Measurements from ENCODE around the gene BDP1. TPM values are rescaled to one million over a fixed set of nuclear protein-coding genes. Genes with fewer than 3 reads are reported as not detected.

The BDP1 gene
- total RNA-seq, 1 experiment from 2014 or later: 22.0 TPM

GRCh38 chr5:71461360-71461759, 5.9 kb downstream of the BDP1 start:
- Histone ChIP-seq H4K20me1 (ENCODE audit: insufficient read depth) (no peaks in the 10 kb centered on the region), H3K9me3 (ENCODE audit: control insufficient read depth in 1 of 2, insufficient read depth in 1 of 2, low read depth in 1 of 2, low read length in 2 of 2) (no peaks in the 10 kb centered on the region), H3K27me3 (ENCODE audit: insufficient read depth, low read length) (no peaks in the 10 kb centered on the region), H3K36me3 (ENCODE audit: control insufficient read depth in 1 of 2, insufficient read depth in 2 of 2, low read length in 2 of 2) (peaks cover 29 to 53% of the 10 kb centered on the region in 2 experiments), H3K4me2 (ENCODE audit: low read length) (no peak overlapping the region), H3K79me2 (ENCODE audit: insufficient read depth, low read length) (peaks cover 54% of the 10 kb centered on the region), H2AFZ (ENCODE audit: low read depth, low read length, poor library complexity, severe bottlenecking) (no peak overlapping the region), H3K9me2 (ENCODE audit: insufficient read depth) (no peaks in the 10 kb centered on the region), H3K27ac (ENCODE audit: low read depth, low read length) (no peak overlapping the region), H3K4me3 (replicated peaks in 1 of 2; ENCODE audit: low read depth in 1 of 2, low read length in 2 of 2) (no peak overlapping the region), H3K9ac (ENCODE audit: low read length) (no peak overlapping the region), H3K4me1 (ENCODE audit: control insufficient read depth in 1 of 2, insufficient read depth in 2 of 2, low read length in 2 of 2) (peaks cover 7 to 8% of the 10 kb centered on the region in 2 experiments; a peak in 3 of 4 replicates)
- ATAC-seq (no peak), DNase-seq (ENCODE audit: low read depth, low spot score) (no peak)
- no peak for TF ChIP-seq ZNF274 (IDR thresholded peaks at IDR 0.05; ENCODE audit: low read depth, low read length)
- no peak for TF ChIP-seq POLR2AphosphoS5 (IDR thresholded peaks at IDR 0.05; ENCODE audit: low read depth, low read length)
- TF ChIP-seq ELF1 (IDR thresholded peaks at IDR 0.05; ENCODE audit: borderline replicate concordance, low read depth): no peak
- TF ChIP-seq TCF7L2 (IDR thresholded peaks at IDR 0.05; ENCODE audit: borderline replicate concordance, extremely low read depth, insufficient read depth, insufficient read length): no peak
- TF ChIP-seq ZBTB33 (IDR thresholded peaks at IDR 0.05; ENCODE audit: extremely low read depth, insufficient replicate concordance, low read length): no peak
- TF ChIP-seq, protein P1, sequence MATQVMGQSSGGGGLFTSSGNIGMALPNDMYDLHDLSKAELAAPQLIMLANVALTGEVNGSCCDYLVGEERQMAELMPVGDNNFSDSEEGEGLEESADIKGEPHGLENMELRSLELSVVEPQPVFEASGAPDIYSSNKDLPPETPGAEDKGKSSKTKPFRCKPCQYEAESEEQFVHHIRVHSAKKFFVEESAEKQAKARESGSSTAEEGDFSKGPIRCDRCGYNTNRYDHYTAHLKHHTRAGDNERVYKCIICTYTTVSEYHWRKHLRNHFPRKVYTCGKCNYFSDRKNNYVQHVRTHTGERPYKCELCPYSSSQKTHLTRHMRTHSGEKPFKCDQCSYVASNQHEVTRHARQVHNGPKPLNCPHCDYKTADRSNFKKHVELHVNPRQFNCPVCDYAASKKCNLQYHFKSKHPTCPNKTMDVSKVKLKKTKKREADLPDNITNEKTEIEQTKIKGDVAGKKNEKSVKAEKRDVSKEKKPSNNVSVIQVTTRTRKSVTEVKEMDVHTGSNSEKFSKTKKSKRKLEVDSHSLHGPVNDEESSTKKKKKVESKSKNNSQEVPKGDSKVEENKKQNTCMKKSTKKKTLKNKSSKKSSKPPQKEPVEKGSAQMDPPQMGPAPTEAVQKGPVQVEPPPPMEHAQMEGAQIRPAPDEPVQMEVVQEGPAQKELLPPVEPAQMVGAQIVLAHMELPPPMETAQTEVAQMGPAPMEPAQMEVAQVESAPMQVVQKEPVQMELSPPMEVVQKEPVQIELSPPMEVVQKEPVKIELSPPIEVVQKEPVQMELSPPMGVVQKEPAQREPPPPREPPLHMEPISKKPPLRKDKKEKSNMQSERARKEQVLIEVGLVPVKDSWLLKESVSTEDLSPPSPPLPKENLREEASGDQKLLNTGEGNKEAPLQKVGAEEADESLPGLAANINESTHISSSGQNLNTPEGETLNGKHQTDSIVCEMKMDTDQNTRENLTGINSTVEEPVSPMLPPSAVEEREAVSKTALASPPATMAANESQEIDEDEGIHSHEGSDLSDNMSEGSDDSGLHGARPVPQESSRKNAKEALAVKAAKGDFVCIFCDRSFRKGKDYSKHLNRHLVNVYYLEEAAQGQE (IDR thresholded peaks at IDR 0.05; ENCODE audit: low read depth): no peak
- no peak for TF ChIP-seq SRF (IDR thresholded peaks at IDR 0.05; ENCODE audit: low read depth)
- TF ChIP-seq SIN3A (IDR thresholded peaks at IDR 0.05; ENCODE audit: low read depth): no peak
- no peak for TF ChIP-seq FOSL1 (IDR thresholded peaks at IDR 0.05; ENCODE audit: low read depth)
- no peak for TF ChIP-seq CEBPB (IDR thresholded peaks at IDR 0.05; ENCODE audit: low read depth)
- TF ChIP-seq, protein P2, sequence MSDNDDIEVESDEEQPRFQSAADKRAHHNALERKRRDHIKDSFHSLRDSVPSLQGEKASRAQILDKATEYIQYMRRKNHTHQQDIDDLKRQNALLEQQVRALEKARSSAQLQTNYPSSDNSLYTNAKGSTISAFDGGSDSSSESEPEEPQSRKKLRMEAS (IDR thresholded peaks at IDR 0.05): no peak
- no peak for TF ChIP-seq EZH2phosphoT487 (IDR thresholded peaks at IDR 0.05; ENCODE audit: borderline replicate concordance)
- no peak for TF ChIP-seq EGR1 (IDR thresholded peaks at IDR 0.05; ENCODE audit: low read depth)
- TF ChIP-seq EZH2 (IDR thresholded peaks at IDR 0.05): no peak
- TF ChIP-seq JUND (IDR thresholded peaks at IDR 0.05): no peak
- no peak for TF ChIP-seq CBX3 (IDR thresholded peaks at IDR 0.05; ENCODE audit: low read depth)
- TF ChIP-seq RAD21 (IDR thresholded peaks at IDR 0.05; ENCODE audit: low read depth): no peak
- no peak for TF ChIP-seq SP1 (IDR thresholded peaks at IDR 0.05; ENCODE audit: low read depth)
- ChIA-PET RAD21 (ENCODE audit: low non-redundant PET in 1 of 2, low total read pairs in 2 of 2, uncharacterized antibody in 2 of 2, unreplicated experiment in 2 of 2) (no interaction called here), CTCF (interaction anchor here (1.6 kb wide), 1 partner anchor 15 kb away, joined by 10 read pairs; no protein-coding TSS in a partner anchor), POLR2A (no interaction called here)
- BruUV-seq (replicated peaks): no TSS peak
- intact Hi-C loops (cut with micrococcal nuclease): no loop called here
